H9 (cell line): ENCODE data around the gene VAV3. TPM values are rescaled to one million over a fixed set of nuclear protein-coding genes. Genes with fewer than 3 reads are reported as not detected.

ENCODE experiments used
- DNase-seq: peaks from one replicate; pipeline ENCODE4 v3.0.0-alpha.2; 2017
- H2AFZ ChIP-seq: one replicate; pipeline ENCODE4 v1.6.1; 2013; ENCODE audit warnings: mild to moderate bottlenecking, low read length, control low read depth, moderate library complexity
- H2AK5ac ChIP-seq: 2 replicates; pipeline ENCODE4 v1.6.1; 2013; ENCODE audit warnings: low read length, control low read depth, mixed read lengths; ENCODE audit not compliant: insufficient read length
- H2BK120ac ChIP-seq: one replicate; pipeline ENCODE4 v1.6.1; 2013; ENCODE audit warnings: low read depth, mild to moderate bottlenecking, low read length, control low read depth, inconsistent platforms; ENCODE audit not compliant: poor library complexity, severe bottlenecking
- H2BK12ac ChIP-seq: 2 replicates; pipeline ENCODE4 v1.6.1; 2013; ENCODE audit warnings: low read length, control low read depth, mixed read lengths, low read depth; ENCODE audit not compliant: insufficient read length
- H2BK15ac ChIP-seq: 2 replicates; pipeline ENCODE4 v1.6.1; 2013; ENCODE audit warnings: low read depth, low read length, control low read depth
- H2BK20ac ChIP-seq: one replicate; pipeline ENCODE4 v1.6.1; 2013; ENCODE audit warnings: low read depth, mild to moderate bottlenecking, low read length, control low read depth, inconsistent platforms; ENCODE audit not compliant: poor library complexity, severe bottlenecking
- H2BK5ac ChIP-seq: 2 replicates; pipeline ENCODE4 v1.6.1; 2013; ENCODE audit warnings: low read length, control low read depth, mixed read lengths; ENCODE audit not compliant: insufficient read length
- H3K14ac ChIP-seq: 2 replicates; pipeline ENCODE4 v1.6.1; 2013; ENCODE audit warnings: low read length, control low read depth; ENCODE audit not compliant: insufficient read depth
- H3K18ac ChIP-seq: 2 replicates; pipeline ENCODE4 v1.6.1; 2013; ENCODE audit warnings: low read depth, mild to moderate bottlenecking, mixed read lengths, low read length, control low read depth; ENCODE audit not compliant: insufficient read length
- H3K23ac ChIP-seq: 2 replicates; pipeline ENCODE4 v1.6.1; 2013; ENCODE audit warnings: low read length, control low read depth, mixed read lengths, low read depth; ENCODE audit not compliant: insufficient read length
- H3K23me2 ChIP-seq: 2 replicates; pipeline ENCODE4 v1.6.1; 2013; ENCODE audit warnings: low read depth, mild to moderate bottlenecking, mixed read lengths, low read length, control low read depth; ENCODE audit not compliant: insufficient read length, poor library complexity, severe bottlenecking
- H3K27ac ChIP-seq: 2 replicates; pipeline ENCODE4 v1.5.1; 2013; ENCODE audit warnings: low read length, control low read depth, mixed read lengths, low read depth; ENCODE audit not compliant: insufficient read length
- H3K27me3 ChIP-seq: 2 replicates; pipeline ENCODE4 v1.6.1; 2013; ENCODE audit warnings: low read length, control low read depth, inconsistent platforms; ENCODE audit not compliant: insufficient read depth
- H3K4ac ChIP-seq: 2 replicates; pipeline ENCODE4 v1.6.1; 2013; ENCODE audit warnings: low read depth, mild to moderate bottlenecking, control low read depth, inconsistent platforms, low read length, moderate library complexity
- H3K4me1 ChIP-seq: 2 replicates; pipeline ENCODE4 v1.6.1; 2013; ENCODE audit warnings: low read length, control low read depth, inconsistent platforms; ENCODE audit not compliant: insufficient read depth
- H3K4me2 ChIP-seq: 2 replicates; pipeline ENCODE4 v1.6.1; 2013; ENCODE audit warnings: low read length, control low read depth, mixed read lengths; ENCODE audit not compliant: insufficient read length, insufficient read depth
- H3K56ac ChIP-seq: 2 replicates; pipeline ENCODE4 v1.6.1; 2013; ENCODE audit warnings: low read depth, mild to moderate bottlenecking, mixed read lengths, low read length, control low read depth; ENCODE audit not compliant: insufficient read length
- H3K79me1 ChIP-seq: 2 replicates; pipeline ENCODE4 v1.6.1; 2013; ENCODE audit warnings: low read depth, mild to moderate bottlenecking, moderate library complexity, low read length, control low read depth, inconsistent platforms; ENCODE audit not compliant: insufficient read depth, poor library complexity, severe bottlenecking
- H3K79me2 ChIP-seq: 2 replicates; pipeline ENCODE4 v1.6.1; 2013; ENCODE audit warnings: low read length, control low read depth, inconsistent platforms; ENCODE audit not compliant: insufficient read depth
- H3K9ac ChIP-seq: 2 replicates; pipeline ENCODE4 v1.6.1; 2013; ENCODE audit warnings: low read length, control low read depth, mixed read lengths; ENCODE audit not compliant: insufficient read length; ENCODE audit errors: extremely low read depth
- H3K9me3 ChIP-seq: one replicate; pipeline ENCODE4 v1.6.1; 2013; ENCODE audit warnings: low read depth, low read length, inconsistent platforms; ENCODE audit not compliant: control insufficient read depth
- H3T11ph ChIP-seq: one replicate; pipeline ENCODE4 v1.6.1; 2013; ENCODE audit warnings: mild to moderate bottlenecking, low read length, control low read depth, inconsistent platforms
- H4K20me1 ChIP-seq: one replicate; pipeline ENCODE4 v1.6.1; 2013; ENCODE audit not compliant: control insufficient read depth, insufficient read length, insufficient read depth
- H4K5ac ChIP-seq: 2 replicates; pipeline ENCODE4 v1.6.1; 2013; ENCODE audit warnings: low read depth, mild to moderate bottlenecking, mixed read lengths, low read length, control low read depth; ENCODE audit not compliant: insufficient read length
- H4K8ac ChIP-seq: replicated peaks from 2 replicates; pipeline ENCODE4 v1.6.1; 2013; ENCODE audit warnings: low read length, control low read depth, mixed read lengths, low read depth; ENCODE audit not compliant: insufficient read length
- H4K91ac ChIP-seq: 2 replicates; pipeline ENCODE4 v1.6.1; 2013; ENCODE audit warnings: low read depth, mild to moderate bottlenecking, moderate library complexity, mixed read lengths, low read length, control low read depth; ENCODE audit not compliant: insufficient read length
- H3K27ac Mint-ChIP-seq, 3 experiments: 2 replicates in 2 of 3; 3 replicates in 1 of 3; pipeline ENCODE4 v1.8.0; 2020 to 2021; ENCODE audit warnings: mixed read lengths in 3 of 3, mild to moderate bottlenecking in 1 of 3, moderate library complexity in 1 of 3
- H3K27me3 Mint-ChIP-seq: 2 replicates; pipeline ENCODE4 v1.8.0; 2021; ENCODE audit warnings: low read depth, mild to moderate bottlenecking, moderate library complexity, mixed read lengths
- H3K36me3 Mint-ChIP-seq, 3 experiments: 2 replicates in 2 of 3; 3 replicates in 1 of 3; pipeline ENCODE4 v1.8.0; 2020 to 2021; ENCODE audit warnings: low read depth in 3 of 3, mixed read lengths in 3 of 3; ENCODE audit not compliant: insufficient read depth in 1 of 3
- H3K4me1 Mint-ChIP-seq, 2 experiments: 2 replicates each; pipeline ENCODE4 v1.8.0; 2020; ENCODE audit warnings: mixed read lengths in 2 of 2
- H3K4me3 Mint-ChIP-seq, 2 experiments: 2 replicates in 1 of 2; 3 replicates in 1 of 2; pipeline ENCODE4 v1.8.0; 2020 to 2021; ENCODE audit warnings: mild to moderate bottlenecking in 2 of 2, mixed read lengths in 2 of 2, moderate library complexity in 1 of 2
- H3K9me3 Mint-ChIP-seq, 2 experiments: 2 replicates in 1 of 2; 3 replicates in 1 of 2; pipeline ENCODE4 v1.8.0; 2020; ENCODE audit warnings: mild to moderate bottlenecking in 2 of 2, mixed read lengths in 2 of 2, moderate library complexity in 1 of 2
- WGBS: extraction: QIAGEN DNeasy Blood & Tissue Kit; methylation state at CpG from one replicate; pipeline ENCODE4 v1.1.7; 2013; ENCODE audit warnings: missing lambda C conversion rate, low lambda C conversion rate, mixed read lengths; ENCODE audit not compliant: insufficient read length; ENCODE audit errors: extremely low coverage; 5-methylcytosine and 5-hydroxymethylcytosine counted together
- total RNA-seq: library from RNA; stranded (reverse); gene quantifications from 2 replicates; pipeline ENCODE4 v1.2.1, GENCODE V29; 2021
- TF ChIP-seq, protein P1 (sequence below): fragments of 200-600 bp; sonication (generic); conservative IDR thresholded peaks from 3 replicates; pipeline ENCODE4 v1.8.0; 2021; ENCODE audit warnings: antibody characterized with exemption, mild to moderate bottlenecking

VAV3 gene
- total RNA-seq, 1 experiment from 2014 or later, result 5.1 TPM

DNA sequence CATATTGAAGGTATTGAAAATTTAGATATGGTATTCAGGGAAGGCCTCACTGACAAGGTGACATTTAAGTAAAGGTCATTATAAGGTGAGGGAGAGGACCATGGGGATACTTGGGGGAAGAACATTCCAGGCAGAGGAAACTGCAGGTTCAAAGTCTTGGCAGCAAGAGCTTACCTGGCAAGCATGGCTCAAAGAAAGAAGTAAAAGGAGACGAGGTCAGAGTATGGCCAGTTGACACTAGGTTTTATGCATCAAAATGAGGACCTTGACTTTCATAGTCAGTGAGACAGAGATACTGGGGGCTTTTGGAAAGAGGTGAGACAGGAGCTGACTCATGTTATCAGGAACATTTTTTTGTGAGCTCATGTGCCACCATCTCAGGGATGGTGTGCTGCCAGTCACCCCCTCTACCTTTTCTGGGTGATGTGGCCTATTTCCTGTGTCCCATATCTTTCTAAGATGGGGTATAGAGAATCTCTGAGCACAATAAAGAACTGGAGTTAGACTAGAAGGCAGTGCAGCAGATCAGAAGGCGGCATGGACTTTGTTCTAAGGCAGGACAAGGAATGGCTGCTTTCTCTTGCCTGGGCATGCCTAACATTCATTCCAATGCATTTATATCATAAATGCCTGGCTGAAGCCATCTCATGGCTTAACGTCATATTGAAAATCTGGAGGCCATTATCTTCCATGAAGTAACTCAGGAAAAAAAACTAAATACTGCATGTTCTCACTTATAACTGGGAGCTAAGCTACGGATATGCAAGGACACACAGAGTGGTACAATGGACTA, 417.4 kb downstream of the VAV3 start:
- no peak overlapping the region for H2AK5ac ChIP-seq
- H2BK120ac ChIP-seq, result no peak overlapping the region
- no peak overlapping the region for H2BK20ac ChIP-seq
- TF ChIP-seq, protein P1, sequence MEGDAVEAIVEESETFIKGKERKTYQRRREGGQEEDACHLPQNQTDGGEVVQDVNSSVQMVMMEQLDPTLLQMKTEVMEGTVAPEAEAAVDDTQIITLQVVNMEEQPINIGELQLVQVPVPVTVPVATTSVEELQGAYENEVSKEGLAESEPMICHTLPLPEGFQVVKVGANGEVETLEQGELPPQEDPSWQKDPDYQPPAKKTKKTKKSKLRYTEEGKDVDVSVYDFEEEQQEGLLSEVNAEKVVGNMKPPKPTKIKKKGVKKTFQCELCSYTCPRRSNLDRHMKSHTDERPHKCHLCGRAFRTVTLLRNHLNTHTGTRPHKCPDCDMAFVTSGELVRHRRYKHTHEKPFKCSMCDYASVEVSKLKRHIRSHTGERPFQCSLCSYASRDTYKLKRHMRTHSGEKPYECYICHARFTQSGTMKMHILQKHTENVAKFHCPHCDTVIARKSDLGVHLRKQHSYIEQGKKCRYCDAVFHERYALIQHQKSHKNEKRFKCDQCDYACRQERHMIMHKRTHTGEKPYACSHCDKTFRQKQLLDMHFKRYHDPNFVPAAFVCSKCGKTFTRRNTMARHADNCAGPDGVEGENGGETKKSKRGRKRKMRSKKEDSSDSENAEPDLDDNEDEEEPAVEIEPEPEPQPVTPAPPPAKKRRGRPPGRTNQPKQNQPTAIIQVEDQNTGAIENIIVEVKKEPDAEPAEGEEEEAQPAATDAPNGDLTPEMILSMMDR, result no peak
- no peak overlapping the region for H4K5ac ChIP-seq
- no peaks in the 10 kb centered on the region for H3K79me1 ChIP-seq
- no peak overlapping the region for H2BK15ac ChIP-seq
- no peak overlapping the region for H3K27ac Mint-ChIP-seq
- no peak for DNase-seq
- no peak overlapping the region for H3K56ac ChIP-seq
- no peaks in the 10 kb centered on the region for H3K27me3 ChIP-seq
- no peak overlapping the region for H3K9ac ChIP-seq
- H4K91ac ChIP-seq, result no peak overlapping the region
- H2BK5ac ChIP-seq, result no peak overlapping the region
- H4K20me1 ChIP-seq, result no peaks in the 10 kb centered on the region
- no peak overlapping the region for H3K27ac ChIP-seq
- no peak overlapping the region for H3K4me3 Mint-ChIP-seq
- no peaks in the 10 kb centered on the region for H3K27me3 Mint-ChIP-seq
- H3K36me3 Mint-ChIP-seq, result no peaks in the 10 kb centered on the region
- H3K14ac ChIP-seq, result no peak overlapping the region
- H2AFZ ChIP-seq, result no peak overlapping the region
- no CpG with 5 or more reads among the region's 4 CpGs for WGBS
- H3K4me2 ChIP-seq, result no peak overlapping the region
- H4K8ac ChIP-seq, result no peak overlapping the region
- no peak overlapping the region for H3K18ac ChIP-seq
- no peaks in the 10 kb centered on the region for H3K4me1 ChIP-seq
- H3K79me2 ChIP-seq, result no peaks in the 10 kb centered on the region
- no peak overlapping the region for H3T11ph ChIP-seq
- no peak overlapping the region for H3K23ac ChIP-seq
- H3K9me3 Mint-ChIP-seq, result no peaks in the 10 kb centered on the region
- H2BK12ac ChIP-seq, result no peak overlapping the region
- H3K23me2 ChIP-seq, result no peaks in the 10 kb centered on the region
- no peaks in the 10 kb centered on the region for H3K9me3 ChIP-seq
- no peaks in the 10 kb centered on the region for H3K4me1 Mint-ChIP-seq
- H3K4ac ChIP-seq, result no peak overlapping the region
